Left cardiac atrium (tissue), 4 donors: ENCODE data around the gene MAPKAPK5. TPM values are rescaled to one million over a fixed set of nuclear protein-coding genes. Genes with fewer than 3 reads are reported as not detected.
A peak's percentile ranks its signal among the peaks of the same experiment; 100 is the strongest.
"Not testable (repeated sequence)": the region's sequence is repeated elsewhere in the genome, so short reads cannot be mapped to it uniquely, and the experiment has no call there.

Experiments
- ATAC-seq, 2 donors: fragments of 200-7000 bp; cut with Tn5 transposase; one replicate each; pipeline ENCODE4 v1.9.1; 2020; ENCODE audit warnings: mild to moderate bottlenecking in 2 of 2, moderate library complexity in 2 of 2
- DNase-seq: peaks from one replicate; pipeline ENCODE4 v3.0.0-alpha.2; 2020
- intact Hi-C, 2 donors: fragments of 100-400 bp; cut with DNase I; formaldehyde crosslinking; loops; one replicate each; pipeline versions ENCODE4 v1.14.1 to v1.15.1; 2022 to 2023
- microRNA-seq, 2 donors: library from miRNA; unstranded; fragments of <30 nt; microRNA quantifications; one replicate each; pipeline ENCODE4 v1.2.0, GENCODE V29; 2020
- total RNA-seq, 2 donors: library from RNA; stranded (reverse); fragmentation: NEBNext Ultra II Directional; extraction: Animal tissue kit (Norgen Biotek cat#: 25700); gene quantifications; one replicate each; pipeline ENCODE4 v1.2.1, GENCODE V29; 2021
- donor health status: DM: no; HTN: yes; CAD: no.
- donor health status: DM: no; HTN: yes; CAD: no; lungs with severe emphysema.
- donor health status: DM: yes; HTN: yes; CAD: no.
- donor health status: Dilated cardiomyopathy.

Gene MAPKAPK5
- total RNA-seq, 2 donors from 2014 or later, result 24.2 to 31.6 TPM

GRCh38 chr12:111937429-111937828, 95.4 kb downstream of the MAPKAPK5 start:
- DNase-seq (no peak), ATAC-seq (peak; percentile 70 to 79)
- intact Hi-C loops, result no loop called here

DNA sequence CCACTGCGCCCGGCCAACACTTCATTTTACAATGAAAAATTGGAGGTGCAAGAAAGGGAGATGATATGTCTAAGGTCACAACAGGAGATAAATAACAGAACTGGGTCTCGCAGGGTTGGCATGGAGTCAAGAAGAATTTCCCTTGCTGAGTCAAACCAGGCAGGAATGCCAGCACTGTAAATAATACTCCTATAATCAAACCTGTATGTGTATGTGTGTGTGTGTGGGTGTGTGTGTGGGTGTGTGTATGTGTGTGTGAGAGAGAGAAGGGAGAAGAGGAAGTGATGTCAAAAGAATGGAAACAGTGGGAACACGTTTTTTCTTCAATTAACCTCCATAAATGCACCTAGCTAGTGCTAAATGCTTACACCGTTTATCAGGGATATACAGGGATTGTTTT, 100.5 kb downstream of the MAPKAPK5 start:
- intact Hi-C loops, result no loop called here
- ATAC-seq (no peak), DNase-seq (no peak)

GRCh38 chr12:111943929-111944328, 101.9 kb downstream of the MAPKAPK5 start:
- DNase-seq (no peak), ATAC-seq (no peak)
- intact Hi-C loops, result no loop called here

GRCh38 chr12:111950961-111951676, 109.1 kb downstream of the MAPKAPK5 start:
- DNase-seq, intact Hi-C loops, ATAC-seq: not testable (repeated sequence)

Small RNA genes lying within 50 kb of the gene (microRNA-seq; reads per million reads assigned to microRNA genes)
- 0.27 to 1.2 reads per million in 2 donors for gene MIR6761

Other genes starting within 250 kb of the MAPKAPK5 start
- 10 to 100 TPM; 43.7 to 54.0 TPM for gene ATXN2, start 242.9 kb upstream of the MAPKAPK5 start, total RNA-seq
- gene BRAP, start 156.3 kb upstream of the MAPKAPK5 start, total RNA-seq, result 10 to 100 TPM; 12.9 to 13.0 TPM
- 10 to 100 TPM; 17.7 to 23.7 TPM for gene ACAD10, start 156.2 kb upstream of the MAPKAPK5 start, total RNA-seq
- 100 to 1,000 TPM; 268 to 331 TPM for gene ALDH2, start 75.3 kb upstream of the MAPKAPK5 start, total RNA-seq
- gene TMEM116, start 170.9 kb downstream of the MAPKAPK5 start, total RNA-seq, result 10 to 100 TPM; 11.8 to 18.8 TPM
- gene ERP29, start 171.2 kb downstream of the MAPKAPK5 start, total RNA-seq, result 10 to 100 TPM; 42.2 to 52.3 TPM